ENCODE measurements around the gene TFR2.

DNA sequence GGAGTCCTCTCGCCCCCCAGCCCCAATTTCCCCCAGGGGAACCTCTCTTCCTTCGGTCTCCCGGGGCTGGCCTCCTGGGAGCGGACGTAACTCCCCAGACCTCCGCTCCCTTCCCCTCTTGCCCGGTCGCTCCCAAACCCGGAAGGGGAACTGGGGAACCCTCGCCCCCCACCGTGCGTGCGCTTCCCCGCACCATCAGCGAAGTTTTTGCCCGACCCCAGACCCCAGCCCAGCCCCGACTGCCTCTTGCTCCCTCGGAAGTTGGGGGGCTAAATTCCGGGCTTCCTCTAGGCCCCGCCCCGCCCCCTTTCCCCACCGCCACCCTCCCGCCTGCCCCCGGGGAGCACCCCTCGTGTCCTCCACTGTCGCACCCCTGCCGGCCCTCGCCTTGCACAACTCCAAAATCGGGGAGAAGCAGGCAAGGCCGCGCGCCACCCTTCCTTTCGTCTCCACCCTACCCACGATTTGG is 32.6 kb upstream of the TFR2 start:
- TF ChIP-seq, protein P1, sequence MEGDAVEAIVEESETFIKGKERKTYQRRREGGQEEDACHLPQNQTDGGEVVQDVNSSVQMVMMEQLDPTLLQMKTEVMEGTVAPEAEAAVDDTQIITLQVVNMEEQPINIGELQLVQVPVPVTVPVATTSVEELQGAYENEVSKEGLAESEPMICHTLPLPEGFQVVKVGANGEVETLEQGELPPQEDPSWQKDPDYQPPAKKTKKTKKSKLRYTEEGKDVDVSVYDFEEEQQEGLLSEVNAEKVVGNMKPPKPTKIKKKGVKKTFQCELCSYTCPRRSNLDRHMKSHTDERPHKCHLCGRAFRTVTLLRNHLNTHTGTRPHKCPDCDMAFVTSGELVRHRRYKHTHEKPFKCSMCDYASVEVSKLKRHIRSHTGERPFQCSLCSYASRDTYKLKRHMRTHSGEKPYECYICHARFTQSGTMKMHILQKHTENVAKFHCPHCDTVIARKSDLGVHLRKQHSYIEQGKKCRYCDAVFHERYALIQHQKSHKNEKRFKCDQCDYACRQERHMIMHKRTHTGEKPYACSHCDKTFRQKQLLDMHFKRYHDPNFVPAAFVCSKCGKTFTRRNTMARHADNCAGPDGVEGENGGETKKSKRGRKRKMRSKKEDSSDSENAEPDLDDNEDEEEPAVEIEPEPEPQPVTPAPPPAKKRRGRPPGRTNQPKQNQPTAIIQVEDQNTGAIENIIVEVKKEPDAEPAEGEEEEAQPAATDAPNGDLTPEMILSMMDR (IDR thresholded peaks at IDR 0.05), result no peak
- TF ChIP-seq POLR2A (IDR thresholded peaks at IDR 0.05), result no peak

Data from Peyer's patch (tissue), 4 donors.